Measurements from ENCODE around the gene ATG7. TPM values are rescaled to one million over a fixed set of nuclear protein-coding genes. Genes with fewer than 3 reads are reported as not detected.

ATG7 gene
- total and polyA plus RNA-seq, 9 donors = 10.2 to 54.5 (median 37.4) TPM

DNA sequence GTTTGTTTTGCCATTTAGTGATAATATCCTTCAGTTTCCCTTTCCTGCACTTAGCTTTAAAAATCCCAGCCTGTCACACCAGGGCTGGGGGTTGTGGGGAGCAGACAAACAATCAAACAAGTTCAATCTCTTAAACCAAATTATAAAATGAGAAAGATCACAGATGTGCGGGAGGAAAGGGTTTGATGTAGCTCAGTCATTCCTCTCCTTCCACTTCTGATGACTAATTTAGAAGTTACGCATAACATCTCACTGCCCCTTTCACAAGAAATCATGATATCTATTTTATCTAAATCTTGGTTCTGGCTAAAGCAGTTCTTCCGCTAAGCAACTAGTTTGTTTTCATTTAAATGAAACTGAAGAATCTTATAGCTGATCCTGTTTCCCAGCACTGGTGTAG is 34.1 kb upstream of the ATG7 start:
- WGBS, 3 donors = 31 to 70% (median 63%) methylated on average over 3 of the region's 3 CpGs
- Histone ChIP-seq H3K27me3 (no peaks in the 10 kb centered on the region), H3K4me1 (ENCODE audit: insufficient read depth) (no peaks in the 10 kb centered on the region), H3K36me3 (no peaks in the 10 kb centered on the region), H3K4me3 (no peak overlapping the region), H3K27ac (no peak overlapping the region), H3K9me3 (no peaks in the 10 kb centered on the region)
- TF ChIP-seq, protein P1, sequence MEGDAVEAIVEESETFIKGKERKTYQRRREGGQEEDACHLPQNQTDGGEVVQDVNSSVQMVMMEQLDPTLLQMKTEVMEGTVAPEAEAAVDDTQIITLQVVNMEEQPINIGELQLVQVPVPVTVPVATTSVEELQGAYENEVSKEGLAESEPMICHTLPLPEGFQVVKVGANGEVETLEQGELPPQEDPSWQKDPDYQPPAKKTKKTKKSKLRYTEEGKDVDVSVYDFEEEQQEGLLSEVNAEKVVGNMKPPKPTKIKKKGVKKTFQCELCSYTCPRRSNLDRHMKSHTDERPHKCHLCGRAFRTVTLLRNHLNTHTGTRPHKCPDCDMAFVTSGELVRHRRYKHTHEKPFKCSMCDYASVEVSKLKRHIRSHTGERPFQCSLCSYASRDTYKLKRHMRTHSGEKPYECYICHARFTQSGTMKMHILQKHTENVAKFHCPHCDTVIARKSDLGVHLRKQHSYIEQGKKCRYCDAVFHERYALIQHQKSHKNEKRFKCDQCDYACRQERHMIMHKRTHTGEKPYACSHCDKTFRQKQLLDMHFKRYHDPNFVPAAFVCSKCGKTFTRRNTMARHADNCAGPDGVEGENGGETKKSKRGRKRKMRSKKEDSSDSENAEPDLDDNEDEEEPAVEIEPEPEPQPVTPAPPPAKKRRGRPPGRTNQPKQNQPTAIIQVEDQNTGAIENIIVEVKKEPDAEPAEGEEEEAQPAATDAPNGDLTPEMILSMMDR (IDR thresholded peaks at IDR 0.05) = no peak
- TF ChIP-seq POLR2A (IDR thresholded peaks at IDR 0.05) (no peak), EP300 (IDR thresholded peaks at IDR 0.05) (no peak)
- intact Hi-C loops (cut with DNase I) = loop anchor here in 1 of 4 donors (5.0 kb wide), 1 partner anchor 261 kb away; no protein-coding TSS in a partner anchor
- DNase-seq = no peak

DNA sequence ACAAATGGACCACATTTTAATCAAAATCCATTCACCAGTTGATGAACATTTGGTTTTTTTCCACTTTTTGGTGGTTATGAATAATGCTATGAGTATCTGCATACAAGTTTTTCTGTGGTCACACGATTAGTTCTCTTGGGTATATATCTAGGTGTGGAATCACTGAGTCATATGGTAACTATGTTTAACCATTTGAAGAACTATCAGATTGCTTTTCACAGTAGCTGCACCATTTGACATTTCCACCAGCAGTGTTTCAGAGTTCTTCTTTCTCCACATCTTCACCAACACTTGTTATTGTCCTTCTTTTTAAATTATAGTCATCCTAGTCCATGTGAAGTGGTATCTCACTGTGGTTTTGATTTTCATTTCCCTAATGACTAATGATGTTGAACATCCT is 33.3 kb upstream of the ATG7 start:
- TF ChIP-seq EP300 (IDR thresholded peaks at IDR 0.05) = no peak
- TF ChIP-seq POLR2A (IDR thresholded peaks at IDR 0.05) = no peak
- TF ChIP-seq, protein P1 (IDR thresholded peaks at IDR 0.05) = no peak
- no peaks in the 10 kb centered on the region for H3K9me3 ChIP-seq
- DNase-seq = no peak
- no peak overlapping the region for H3K4me3 ChIP-seq
- no peak overlapping the region for H3K27ac ChIP-seq
- 68 to 82% (median 75%) methylated on average over 1 of the region's 1 CpG for WGBS, 3 donors
- intact Hi-C loops (cut with DNase I) = loop anchor here in 1 of 4 donors (5.0 kb wide), 1 partner anchor 262 kb away; no protein-coding TSS in a partner anchor
- H3K4me1 ChIP-seq (ENCODE audit: insufficient read depth) = no peaks in the 10 kb centered on the region
- no peaks in the 10 kb centered on the region for H3K36me3 ChIP-seq
- H3K27me3 ChIP-seq = no peaks in the 10 kb centered on the region

DNA sequence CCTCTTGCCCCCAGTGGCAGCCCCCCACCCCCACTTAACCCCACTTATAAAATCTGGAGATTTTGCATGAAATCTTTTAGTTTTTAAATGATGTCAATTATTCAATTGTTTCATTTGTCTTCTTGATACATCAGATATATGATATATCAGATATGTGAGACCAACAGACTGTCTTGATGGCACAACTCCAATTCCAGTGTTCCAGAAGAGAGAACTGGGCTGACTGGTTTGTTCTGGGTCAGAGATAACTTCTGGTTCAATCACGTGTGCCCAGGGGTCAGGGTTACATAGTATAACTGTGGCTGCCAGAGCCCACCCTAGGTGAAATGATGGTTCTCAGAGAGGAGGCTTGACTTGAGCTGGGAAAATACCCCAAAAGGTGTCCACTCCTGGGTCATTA is 32.4 kb upstream of the ATG7 start:
- Histone ChIP-seq H3K4me3 (no peak overlapping the region), H3K27me3 (no peaks in the 10 kb centered on the region), H3K4me1 (ENCODE audit: insufficient read depth) (no peaks in the 10 kb centered on the region), H3K9me3 (no peaks in the 10 kb centered on the region), H3K36me3 (no peaks in the 10 kb centered on the region), H3K27ac (no peak overlapping the region)
- no peak for TF ChIP-seq EP300 (IDR thresholded peaks at IDR 0.05)
- TF ChIP-seq POLR2A (IDR thresholded peaks at IDR 0.05) = no peak
- TF ChIP-seq, protein P1 (IDR thresholded peaks at IDR 0.05) = no peak
- no peak for DNase-seq
- WGBS, 3 donors = 65 to 86% (median 67%) methylated on average over 1 of the region's 1 CpG
- intact Hi-C loops (cut with DNase I) = loop anchor here in 1 of 4 donors (5.0 kb wide), 1 partner anchor 262 kb away; no protein-coding TSS in a partner anchor

DNA sequence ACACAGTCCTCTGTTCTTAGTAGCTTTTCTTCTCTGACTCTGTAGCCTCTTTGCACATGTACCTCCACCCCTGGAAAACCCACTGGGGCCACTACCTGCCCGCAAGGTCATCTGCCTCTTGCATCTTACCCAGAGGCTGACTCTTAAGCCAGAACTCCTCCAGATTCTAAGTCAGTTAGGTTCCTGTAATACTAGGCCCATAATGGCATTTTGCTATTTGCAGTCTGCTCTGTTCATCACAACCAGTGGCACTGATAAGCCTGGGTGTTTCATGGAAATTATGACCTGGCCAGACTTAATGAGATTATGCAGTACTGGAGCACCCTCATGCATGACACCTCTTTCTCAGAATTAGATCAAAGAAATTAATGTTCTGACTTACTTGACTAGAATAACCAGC is 31.7 kb upstream of the ATG7 start:
- Histone ChIP-seq H3K27ac (no peak overlapping the region), H3K9me3 (no peaks in the 10 kb centered on the region), H3K4me3 (no peak overlapping the region), H3K4me1 (ENCODE audit: insufficient read depth) (no peaks in the 10 kb centered on the region), H3K27me3 (no peaks in the 10 kb centered on the region), H3K36me3 (no peaks in the 10 kb centered on the region)
- intact Hi-C loops (cut with DNase I) = no loop called here
- TF ChIP-seq, protein P1 (IDR thresholded peaks at IDR 0.05) = no peak
- TF ChIP-seq POLR2A (IDR thresholded peaks at IDR 0.05) = no peak
- no peak for TF ChIP-seq EP300 (IDR thresholded peaks at IDR 0.05)
- no peak for DNase-seq
- 94 to 100% (median 96%) methylated on average over 1 of the region's 1 CpG for WGBS, 3 donors
